HG02973 (cell line): ENCODE results near the gene FASTKD1.

Source experiments
- ATAC-seq: cut with Tn5 transposase; IDR thresholded peaks from one replicate; pipeline ENCODE4 v1.9.1; 2021; ENCODE audit warnings: moderate library complexity; ENCODE audit not compliant: unreplicated experiment

FASTKD1 gene

GRCh38 chr2:169509298-169509885 is 64.3 kb downstream of the FASTKD1 start, which contains the start of gene KLHL41:
Gene KLHL41, plus strand, starts transcription at chr2:169509702. Its CDS starts 77 bp downstream, at chr2:169509779.
- no peak for ATAC-seq

- no peak for ATAC-seq
Measured at GRCh38 chr2:169507698-169508097, 66.0 kb downstream of the FASTKD1 start.

GRCh38 chr2:169504651-169505050 is 69.0 kb downstream of the FASTKD1 start:
- ATAC-seq = no peak

- no peak for ATAC-seq
Measured at GRCh38 chr2:169495310-169495928, 78.2 kb downstream of the FASTKD1 start.

GRCh38 chr2:169493360-169493759 is 80.3 kb downstream of the FASTKD1 start:
- ATAC-seq = no peak

GRCh38 chr2:169491378-169491777 is 82.3 kb downstream of the FASTKD1 start:
- no peak for ATAC-seq

- ATAC-seq = no peak
Measured at GRCh38 chr2:169490834-169491233, 82.8 kb downstream of the FASTKD1 start.

- ATAC-seq = no peak
Measured at GRCh38 chr2:169486487-169486886, 87.2 kb downstream of the FASTKD1 start.

- no peak for ATAC-seq
Measured at GRCh38 chr2:169485650-169486138, 88.0 kb downstream of the FASTKD1 start.

- ATAC-seq = peak; percentile 4
Measured at GRCh38 chr2:169480079-169480465, 93.6 kb downstream of the FASTKD1 start.
